HG03442 (cell line): ENCODE results near the gene SCGB1A1.

Source experiments
- ATAC-seq: cut with Tn5 transposase; IDR thresholded peaks from one replicate; pipeline ENCODE4 v1.9.1; 2021; ENCODE audit warnings: mild to moderate bottlenecking, moderate library complexity; ENCODE audit not compliant: unreplicated experiment

SCGB1A1 gene

DNA sequence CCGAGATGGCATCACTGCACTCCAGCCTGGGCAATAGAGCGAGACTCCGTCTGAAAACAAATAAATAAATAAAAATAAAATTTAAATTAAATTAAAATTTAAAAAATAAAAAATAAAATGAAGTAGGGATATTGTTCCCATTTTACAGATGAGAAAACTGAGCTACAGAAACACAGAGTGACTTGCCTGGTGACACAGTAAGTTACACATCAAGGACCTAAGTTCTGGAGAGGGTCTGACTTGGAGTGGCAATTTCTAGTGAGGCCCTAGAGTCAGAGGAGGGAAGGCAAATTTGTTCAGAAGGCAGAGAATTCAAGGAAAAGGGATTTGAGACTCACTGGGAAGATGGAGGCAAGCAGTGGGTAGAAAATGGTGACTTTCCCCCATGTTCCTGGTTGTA lies 2.0 kb downstream of the SCGB1A1 start:
- no peak for ATAC-seq

DNA sequence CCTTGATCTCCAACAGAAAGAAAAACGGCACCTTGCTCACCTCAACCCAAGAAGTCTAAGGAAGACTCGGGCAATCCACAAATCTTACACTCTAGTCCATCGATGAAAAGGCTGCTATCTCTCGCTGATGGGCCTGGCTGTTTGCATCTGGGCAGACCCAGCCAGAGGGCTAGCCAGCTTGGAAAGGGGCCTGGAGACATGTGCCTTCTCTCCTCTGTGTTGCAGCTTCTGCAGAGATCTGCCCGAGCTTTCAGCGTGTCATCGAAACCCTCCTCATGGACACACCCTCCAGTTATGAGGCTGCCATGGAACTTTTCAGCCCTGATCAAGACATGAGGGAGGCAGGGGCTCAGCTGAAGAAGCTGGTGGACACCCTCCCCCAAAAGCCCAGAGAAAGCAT lies 3.2 kb downstream of the SCGB1A1 start:
- no peak for ATAC-seq

DNA sequence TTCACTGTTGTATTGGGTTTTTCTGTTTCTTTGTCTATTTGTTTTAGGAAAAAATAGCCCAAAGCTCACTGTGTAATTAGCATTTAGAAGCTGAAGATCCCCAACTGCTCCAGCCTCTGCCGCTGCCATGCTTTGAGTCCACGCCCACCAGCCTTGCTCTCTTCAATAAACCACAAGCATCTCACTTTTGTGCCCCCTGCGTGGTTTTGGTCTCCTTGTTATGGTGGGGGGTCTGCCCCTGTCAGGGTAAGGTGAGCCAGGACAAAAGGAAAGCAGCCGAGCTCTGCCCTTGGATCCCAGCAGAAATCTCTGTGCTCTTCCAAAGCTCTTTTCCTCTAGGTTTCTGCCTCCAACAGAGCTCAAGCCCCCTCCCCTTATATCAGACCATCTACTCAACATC lies 4.2 kb downstream of the SCGB1A1 start:
- ATAC-seq = no peak

DNA sequence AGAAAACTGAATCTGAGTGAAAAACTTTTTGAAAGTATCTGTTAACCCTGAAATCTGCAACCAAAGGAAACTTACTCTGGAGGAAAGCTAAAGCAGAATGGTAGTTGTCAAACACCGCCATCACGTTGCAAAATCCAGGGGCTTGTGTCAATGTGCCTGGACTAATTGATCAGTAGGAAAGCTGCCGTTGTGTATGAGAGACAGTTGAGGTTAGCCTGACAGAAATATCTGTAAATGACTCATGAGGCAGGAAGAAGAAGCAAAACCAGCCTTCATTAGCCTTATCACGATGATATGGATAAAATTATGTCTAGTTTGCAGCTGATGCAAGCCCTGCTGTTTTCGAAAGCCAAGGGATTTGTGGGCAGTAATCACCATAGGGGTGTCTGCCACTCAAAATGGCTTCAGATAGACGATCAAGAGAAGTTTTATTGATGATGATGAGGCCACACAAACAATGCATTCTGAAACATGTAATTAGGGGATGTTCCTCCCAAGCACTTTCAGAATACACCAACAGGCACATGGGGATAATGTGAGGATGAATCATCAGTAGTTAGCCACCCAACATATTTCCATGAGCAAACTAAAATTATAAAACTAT lies 8.9 kb downstream of the SCGB1A1 start:
- ATAC-seq = peak; percentile 49

DNA sequence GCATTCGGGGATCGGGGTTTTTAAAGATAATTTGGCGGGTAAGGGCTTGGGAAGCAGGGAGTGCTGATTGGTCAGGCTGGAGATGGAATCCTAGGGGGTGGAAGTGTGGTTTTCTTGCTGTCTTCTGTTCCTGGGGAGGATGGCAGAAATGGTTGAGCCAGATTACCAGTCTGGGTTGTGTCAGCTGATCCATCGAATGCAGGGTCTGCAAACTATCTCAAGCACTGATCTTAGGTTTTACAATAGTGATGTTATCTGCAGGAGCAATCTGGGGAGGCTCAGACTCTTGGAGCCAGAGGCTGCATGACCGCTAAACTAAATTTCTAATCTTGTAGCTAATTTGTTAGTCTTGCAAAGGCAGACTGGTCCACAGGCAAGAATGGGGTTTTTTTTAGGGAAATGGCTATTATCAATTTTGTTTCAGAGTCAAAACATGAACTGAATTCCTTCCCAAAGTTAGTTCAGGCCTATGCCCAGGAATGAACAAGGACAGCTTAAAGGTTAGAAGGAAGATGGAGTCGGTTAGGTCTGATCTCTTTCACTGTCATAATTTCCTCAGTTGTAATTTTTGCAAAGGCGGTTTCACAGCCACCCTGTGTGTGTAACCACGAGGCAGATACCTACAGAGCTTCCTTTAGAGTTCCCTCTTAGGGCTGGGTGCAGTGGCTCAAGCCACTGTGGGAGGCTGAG lies 10.2 kb downstream of the SCGB1A1 start:
- no peak for ATAC-seq

DNA sequence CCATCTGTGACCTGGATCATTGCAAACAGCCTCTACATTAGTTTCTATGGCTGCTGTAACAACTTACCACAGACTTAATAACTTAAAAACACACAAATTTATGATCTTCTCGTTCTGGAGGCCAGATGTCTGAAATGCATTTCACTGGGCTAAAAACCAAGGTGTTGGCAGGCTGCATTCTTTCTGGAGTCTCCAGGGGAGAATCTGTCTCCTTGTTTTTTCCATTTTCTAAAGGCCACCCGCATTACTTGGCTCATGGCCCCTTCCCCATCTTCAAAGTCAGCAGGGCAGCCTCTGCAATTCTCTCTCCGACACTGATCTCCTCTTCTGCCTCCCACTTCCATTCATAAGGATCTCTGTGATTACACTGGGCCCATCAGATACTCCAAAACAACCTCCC lies 11.6 kb downstream of the SCGB1A1 start:
- no peak for ATAC-seq

DNA sequence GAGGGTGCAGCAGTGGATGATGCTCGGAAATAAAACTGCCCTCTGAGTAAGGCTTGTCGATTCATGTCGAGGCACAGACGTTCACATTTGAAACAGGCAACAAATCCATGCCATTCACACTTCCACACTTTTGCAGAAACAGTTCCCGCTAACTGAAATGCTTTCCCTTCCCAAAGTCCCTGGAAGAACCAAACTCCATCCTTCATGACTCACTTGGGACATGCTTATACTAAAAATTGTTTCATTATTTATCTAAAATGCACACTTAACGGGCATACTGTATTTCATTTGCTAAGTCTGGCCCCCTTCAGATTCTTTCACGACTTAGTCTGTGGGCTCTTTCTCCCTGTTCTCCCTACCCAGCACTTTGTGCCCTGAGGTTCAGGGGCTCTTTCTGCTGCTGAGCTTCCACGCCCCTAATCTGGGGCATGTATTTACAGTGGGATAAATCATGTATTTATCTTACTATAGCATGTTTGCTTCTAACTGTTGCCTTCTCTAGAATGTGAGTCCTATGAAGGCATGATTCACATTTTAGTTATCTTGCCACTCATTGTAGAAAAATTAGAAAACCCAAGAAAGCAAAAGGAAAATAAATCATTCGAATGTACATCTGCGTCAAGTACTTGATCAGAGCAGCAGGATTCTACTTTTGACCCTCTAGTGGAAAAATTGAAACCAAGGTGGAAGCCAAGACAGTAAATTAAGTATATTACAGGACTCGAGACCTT lies 12.5 kb downstream of the SCGB1A1 start:
- no peak for ATAC-seq

DNA sequence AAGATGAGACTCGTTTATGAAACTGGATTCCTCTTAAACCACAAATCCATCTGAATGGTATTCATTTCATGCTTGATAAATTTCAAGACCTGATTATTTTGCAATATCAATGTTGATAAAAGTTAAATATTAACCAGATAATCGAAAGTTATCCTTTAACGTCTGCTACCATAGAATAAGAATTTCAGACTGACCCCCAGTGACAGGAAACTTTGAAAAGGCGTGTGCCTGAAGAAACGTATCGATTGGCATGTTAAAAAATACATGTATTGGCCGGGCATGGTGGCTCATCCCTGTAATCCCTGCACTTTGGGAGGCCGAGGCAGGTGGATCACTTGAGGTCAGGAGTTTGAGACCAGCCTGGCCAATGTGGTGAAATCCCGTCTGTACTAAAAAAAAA lies 13.9 kb downstream of the SCGB1A1 start:
- no peak for ATAC-seq

DNA sequence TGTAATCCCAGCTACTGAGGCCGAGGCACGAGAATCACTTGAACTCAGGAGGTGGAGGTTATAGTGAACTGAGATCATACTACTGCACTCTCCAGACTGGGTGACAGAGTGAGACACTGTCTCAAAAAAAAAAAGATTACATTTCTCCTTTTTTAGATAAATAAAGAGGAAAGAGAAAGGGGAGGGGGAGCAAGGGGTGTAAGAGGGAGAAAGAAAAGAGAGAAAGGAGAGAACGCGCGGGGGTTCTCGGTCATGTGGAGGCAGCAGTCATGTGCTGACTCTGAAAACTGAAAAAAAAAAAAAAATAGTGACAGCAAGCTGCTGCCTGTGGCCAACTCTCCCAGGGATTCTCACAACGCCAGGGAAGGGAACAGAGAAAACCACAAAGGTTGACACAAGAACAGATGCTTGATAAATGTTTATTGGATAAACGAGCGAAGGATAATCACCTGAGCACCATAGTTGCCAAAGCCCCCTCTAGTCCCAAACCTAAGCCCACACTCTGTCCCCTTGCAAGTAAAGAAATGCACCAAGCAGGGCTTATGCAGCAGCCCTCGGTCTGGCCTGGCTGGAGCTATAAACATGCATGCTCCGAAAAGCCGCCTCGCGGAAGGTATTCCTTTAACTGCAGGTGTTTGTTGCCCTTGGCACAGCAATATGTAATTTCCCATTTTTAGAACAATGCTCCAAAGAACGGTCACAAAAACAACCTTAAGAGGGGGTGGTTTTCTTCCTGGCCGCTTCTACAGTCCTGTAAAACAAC lies 14.5 kb downstream of the SCGB1A1 start:
- no peak for ATAC-seq

DNA sequence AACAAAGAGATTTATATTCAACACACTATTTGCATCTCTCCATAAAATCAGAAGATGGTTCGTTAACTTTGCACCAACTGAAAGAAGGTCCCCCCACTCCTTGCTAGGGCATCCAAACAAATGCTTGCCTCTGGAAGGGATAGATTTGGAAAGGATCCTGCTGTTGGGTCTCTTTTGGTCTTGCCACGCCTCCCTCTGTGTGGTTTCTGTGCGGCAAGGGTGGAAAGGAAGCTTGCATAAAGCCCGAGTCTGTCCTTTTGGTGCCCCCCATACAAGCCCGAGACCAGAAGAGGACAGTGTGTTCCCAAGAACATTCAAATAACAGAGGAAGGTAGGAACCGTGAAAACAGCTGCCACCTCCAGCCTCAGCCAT lies 15.1 kb downstream of the SCGB1A1 start:
- no peak for ATAC-seq

DNA sequence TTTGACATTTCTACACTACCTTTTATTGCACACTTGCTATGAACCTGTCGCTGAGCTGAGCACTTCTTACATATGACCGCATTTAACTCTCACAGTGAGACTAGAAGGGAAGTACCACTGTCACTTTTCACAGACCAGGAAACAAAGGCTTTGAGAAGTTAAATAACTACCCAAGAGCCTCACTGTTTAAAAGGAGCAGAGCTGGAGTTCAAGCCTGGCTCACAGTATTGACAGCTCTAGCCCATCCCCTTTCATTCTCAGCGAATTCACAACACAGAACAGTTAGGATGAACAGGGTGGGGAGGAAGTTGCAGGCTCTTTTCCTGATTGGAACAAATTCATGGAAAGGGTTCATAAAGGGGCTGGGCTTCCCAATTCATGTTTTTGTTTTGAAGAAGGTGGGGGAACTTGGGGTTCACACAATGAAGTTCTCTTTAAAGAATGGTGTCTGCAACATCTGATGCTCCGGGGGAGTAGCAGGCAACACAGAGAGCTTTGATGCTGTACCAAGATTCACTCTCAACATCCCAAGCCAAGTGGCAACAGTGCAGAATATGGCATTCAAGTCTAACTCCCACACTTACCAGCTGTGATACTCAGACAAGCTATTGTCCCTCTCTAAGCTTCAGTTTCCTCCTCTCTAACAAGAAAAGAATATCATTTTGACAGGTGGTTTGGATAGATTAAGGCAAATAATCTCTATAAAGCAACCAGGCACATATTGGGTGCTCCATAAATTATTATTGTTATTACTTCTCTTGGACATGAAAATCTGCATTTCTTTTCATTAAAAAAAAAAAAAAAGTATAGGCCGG lies 17.2 kb downstream of the SCGB1A1 start:
- ATAC-seq = no peak

DNA sequence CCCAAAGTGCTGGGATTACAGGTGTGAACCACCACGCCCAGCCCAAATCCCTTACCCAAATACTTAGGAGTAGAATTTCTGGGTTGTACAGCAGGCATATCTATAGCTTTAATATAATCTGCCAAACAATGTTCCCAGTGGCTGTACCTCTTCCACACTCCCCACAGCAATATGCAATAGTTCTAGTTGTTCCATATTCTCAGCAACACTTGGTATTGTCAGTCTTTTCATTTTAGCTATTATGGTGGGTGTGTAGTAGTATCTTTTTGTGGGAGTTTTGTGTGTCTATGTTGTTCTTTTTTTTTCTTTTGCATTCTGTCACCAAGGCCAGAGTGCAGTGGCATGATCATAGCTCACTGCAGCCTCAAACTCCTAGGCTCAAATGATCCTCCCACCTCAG lies 18.8 kb downstream of the SCGB1A1 start:
- ATAC-seq = no peak

DNA sequence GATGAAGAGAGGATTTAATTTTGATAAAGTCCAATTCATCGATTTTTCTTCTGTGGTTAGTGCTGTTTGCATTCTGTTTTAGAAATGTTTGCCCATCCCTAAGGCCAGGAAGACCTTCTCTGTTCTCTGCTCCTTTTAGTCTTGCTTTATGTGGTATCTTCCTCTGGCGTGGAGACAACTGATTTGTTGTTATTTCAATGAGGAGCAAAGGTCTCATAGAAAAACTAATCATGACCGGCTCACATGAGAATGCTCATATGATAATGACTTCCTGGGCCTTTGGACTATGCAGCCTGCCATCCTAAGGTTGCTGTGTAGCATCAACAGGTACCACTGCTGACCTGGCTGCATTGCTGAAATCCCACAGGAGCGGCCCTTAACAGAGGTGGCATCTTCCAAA lies 19.8 kb downstream of the SCGB1A1 start:
- no peak for ATAC-seq

DNA sequence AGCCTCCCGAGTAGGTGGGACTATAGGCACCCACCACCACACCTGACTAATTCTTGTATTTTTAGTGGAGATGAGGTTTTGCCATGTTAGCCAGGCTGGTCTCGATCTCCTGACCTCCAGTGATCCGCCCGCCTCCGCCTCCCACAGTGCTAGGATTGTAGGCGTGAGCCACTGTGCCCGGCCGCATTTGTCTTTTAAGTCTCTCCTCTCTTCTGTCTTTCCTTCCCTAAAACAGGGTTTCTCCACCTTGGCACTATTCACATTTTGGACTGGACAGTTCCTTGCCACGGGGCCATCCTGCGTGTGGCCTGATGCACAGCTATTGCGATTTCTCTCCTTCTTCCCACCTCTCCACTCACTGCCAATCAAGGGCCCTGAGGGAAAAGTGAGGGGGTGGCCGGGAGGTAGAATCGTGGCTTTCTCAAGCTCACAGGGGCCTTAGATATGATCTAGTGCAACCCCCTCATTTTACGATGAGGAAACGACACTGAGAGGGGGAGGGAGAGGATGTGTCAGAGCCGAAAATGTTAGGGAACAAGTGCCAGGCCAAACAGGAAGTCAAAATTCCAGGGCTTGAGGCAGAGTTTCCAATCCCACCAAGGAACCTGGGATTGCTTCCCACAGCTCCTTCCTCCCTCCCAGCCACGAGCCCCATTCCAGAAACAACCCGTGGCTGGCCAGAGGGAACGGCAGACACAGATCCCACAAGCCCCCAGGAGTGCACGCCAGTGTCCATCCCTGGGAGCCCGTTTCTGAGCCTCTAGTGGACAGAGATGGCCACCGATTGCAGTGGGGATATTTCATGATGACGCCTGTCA lies 21.2 kb downstream of the SCGB1A1 start:
- no peak for ATAC-seq

DNA sequence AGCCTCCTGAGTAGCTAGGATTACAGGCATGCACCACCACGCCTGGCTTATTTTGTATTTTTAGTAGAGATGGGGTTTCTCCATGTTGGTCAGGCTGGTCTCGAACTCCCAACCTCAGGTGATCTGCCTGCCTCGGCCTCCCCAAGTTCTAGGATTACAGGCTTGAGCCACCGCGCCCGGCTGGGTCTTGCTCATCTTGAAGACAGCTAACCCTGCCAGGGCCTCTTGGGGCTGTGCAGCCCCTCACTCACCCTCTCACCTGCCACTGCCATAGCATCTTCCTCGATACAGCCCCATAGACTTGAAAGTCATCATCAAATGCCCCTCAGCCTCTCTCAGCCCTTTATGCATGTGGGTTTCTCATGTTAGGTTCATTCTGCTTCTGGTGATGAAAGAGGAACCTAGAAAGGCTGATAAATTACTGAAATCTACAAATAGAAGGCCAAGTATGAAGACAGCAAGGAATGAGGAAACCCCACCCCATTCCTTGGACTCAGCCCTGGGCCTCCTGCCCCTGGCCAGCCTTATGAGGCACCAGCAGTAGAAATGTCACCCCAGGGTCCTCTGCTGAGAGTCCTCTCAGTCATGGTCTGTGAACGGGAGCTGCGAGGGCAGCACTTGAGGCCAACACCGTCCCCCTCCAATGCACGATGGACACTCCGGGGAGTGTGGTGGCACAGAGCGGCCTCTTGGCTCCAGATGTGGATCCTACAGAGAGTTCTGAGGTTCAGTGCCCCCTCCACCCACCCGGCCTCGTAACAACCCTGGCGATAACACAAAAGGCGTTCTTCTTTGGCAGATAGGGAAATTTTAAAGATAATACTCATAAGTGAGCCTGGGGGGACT lies 24.8 kb downstream of the SCGB1A1 start:
- no peak for ATAC-seq

DNA sequence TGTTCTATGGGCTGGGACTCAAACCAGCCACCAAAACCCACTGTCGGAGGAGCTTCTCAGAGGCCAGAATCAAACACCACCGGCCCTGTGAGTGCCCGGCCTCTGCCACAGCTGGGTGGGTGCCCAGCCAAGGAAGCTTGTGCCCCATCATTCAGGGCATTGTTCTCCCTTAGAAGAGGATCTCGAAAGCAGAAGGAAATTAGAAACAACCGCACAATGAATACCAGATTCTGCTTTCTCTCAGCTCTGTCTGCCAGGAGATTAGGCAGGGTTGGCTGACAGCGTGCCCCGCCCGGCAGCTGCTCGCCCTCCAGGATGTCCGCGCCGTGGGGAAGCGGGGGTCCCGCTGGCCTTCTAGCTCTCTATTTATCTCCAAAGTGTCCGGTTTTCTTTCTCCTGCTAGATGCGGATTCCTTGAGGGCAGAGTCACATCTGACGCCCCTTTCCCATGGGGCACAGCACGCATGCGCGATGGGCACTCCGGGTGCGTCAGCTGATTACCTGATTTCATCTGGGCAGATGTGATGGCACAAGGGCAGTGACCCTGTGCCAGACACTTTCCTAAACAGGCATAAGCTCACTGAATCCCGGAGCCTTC lies 25.5 kb downstream of the SCGB1A1 start:
- no peak for ATAC-seq

DNA sequence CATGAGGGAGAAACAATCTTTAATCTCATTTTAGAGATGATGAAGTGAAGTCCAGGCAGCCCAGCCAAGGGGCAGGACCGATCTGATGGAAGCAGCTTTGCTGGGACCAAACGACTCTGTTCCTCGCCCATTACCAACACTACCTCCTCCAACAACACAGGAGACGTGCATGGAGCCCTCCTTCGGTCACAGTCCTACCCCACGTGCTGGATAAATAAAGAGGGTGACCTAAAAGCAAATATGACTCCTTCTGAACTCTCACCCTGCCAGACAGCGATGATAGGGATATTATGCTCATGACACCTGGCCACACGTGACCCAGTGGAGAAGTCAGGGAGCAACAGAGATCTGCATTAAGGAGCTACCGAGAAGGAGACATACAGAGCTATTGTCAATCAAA lies 26.0 kb downstream of the SCGB1A1 start:
- no peak for ATAC-seq

DNA sequence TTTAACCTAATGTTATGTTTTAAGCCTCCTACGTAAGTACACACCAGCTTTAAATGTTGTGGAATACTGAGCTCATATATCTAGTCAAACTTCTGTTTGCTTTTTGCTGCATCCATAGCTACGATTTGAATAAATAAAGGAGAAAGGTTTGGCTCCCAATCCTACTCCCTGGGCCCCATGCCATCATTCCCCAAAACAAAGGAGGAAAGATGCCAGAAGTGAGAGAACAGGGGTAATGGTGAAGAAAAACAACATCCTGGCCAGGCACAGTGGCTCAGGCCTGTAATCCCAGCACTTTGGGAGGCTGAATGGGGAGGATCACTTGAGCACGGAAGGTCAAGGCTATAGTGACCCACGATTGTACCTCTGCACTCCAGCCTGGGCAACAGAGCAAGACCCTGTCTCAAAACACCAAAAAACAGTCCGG lies 26.5 kb downstream of the SCGB1A1 start:
- no peak for ATAC-seq

DNA sequence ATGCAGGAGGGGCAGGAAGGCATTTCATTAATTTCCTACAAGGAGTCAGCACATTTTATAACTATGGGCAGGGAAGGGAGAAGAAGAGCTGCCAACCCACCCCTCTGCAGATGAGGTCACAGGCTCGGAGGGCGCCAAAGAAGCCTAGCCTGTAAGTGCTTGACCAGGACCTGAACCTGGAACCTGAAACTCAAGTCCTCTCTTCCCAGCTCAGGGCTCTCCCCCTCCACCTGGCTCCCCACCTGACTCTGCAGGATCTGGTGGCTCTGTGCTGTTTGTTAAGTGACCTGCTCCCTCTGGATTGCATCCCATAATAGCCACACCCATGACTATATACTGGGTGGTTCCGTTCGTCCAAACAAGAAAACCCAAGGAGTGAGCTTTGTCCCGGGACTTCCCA lies 27.3 kb downstream of the SCGB1A1 start:
- no peak for ATAC-seq
